ENCODE data around the gene RBBP4. TPM values are rescaled to one million over a fixed set of nuclear protein-coding genes. Genes with fewer than 3 reads are reported as not detected.
A peak's percentile ranks its signal among the peaks of the same experiment; 100 is the strongest.

RBBP4 gene
- total RNA-seq, 1 donor: 109 TPM

DNA sequence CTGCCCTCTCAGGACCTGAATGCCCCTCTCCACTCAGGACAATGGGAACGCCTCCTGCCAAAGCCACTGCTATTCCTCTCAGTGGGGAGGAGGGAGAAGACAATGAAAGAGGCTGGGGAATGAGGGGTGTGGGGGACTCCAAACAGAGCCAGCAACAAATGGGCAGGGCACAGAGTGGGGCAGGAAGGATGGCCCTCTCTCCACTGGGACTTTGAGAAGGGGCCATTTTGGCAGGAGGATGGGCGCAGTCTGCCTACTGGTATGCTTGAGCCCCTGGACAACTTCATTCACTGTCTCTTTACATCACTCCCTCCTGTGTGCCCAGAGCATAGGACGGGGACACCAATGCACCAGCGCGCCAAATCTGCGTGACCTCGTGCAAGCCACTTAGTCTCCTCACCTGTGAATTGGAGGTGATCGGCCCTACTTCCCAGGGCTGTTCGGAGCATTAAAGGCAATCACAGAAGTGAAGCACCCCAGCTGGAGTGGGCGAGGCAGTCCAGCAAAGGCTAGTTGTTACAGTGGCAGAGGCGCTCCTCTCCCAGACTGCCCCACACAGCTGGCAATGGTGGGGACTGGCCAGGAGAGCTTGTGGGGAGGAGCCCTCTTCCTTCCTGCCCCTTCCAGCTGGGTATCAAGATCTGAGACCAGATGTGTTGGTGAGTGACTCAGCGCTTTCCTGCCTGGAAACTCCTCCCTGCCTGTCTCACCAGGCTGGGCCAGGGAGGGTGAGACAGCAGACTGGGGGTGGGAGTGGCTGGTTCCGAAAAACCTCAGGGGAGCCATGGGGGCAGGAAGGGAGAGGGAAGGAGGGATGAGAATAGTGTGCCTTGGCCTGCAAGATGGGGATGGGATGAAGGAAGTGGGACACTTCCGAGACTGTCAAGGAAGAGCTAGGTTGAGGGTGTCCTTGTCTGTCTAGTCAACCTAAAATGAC is 73.9 kb downstream of the RBBP4 start:
- DNase-seq (ENCODE audit: low read depth): peak; percentile 96
- peak overlapping the region; percentile 25 for H3K4me3 ChIP-seq (ENCODE audit: low read depth, low read length)
- no peak for TF ChIP-seq CTCF (IDR thresholded peaks at IDR 0.05; ENCODE audit: insufficient read depth, low read length)

DNA sequence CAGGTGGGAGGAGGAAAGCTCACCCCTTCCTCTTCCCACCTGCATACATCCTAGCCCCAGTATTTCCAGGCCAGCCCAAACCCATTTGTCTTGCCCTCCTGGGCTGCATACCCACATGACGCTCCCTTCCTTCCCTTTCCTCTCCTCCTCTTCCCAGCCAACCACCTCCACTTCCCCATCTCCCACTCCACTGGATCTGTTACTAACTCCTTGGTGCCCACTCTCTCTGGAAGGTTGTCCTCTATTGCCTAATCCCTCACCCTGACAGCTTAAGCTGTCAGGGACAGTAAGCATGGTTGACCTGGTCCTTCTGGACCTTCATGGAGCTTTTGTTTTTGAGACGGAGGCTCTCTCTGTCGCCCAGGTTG is 74.6 kb downstream of the RBBP4 start:
- TF ChIP-seq CTCF (IDR thresholded peaks at IDR 0.05; ENCODE audit: insufficient read depth, low read length): no peak
- DNase-seq (ENCODE audit: low read depth): no peak

DNA sequence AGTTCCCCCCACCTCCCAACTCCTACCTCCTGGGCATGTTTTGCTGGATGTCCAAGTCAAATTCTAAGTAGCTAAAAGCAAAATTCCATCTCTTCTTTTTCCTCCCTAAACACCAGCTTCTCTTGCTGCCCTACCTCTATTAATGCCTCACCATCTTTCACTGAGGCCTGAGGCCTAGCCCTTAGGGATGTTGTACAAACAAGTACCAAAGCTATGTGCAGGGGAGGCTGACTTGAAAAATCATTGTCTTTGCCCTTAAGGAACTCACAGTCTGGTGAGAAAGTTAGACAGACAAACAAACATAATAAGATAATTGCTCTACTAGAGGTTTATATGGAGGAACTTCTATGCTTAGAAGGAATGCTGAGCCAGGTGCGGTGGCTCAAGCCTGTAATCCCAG is 76.9 kb downstream of the RBBP4 start:
- no peak for DNase-seq (ENCODE audit: low read depth)
- no peak for TF ChIP-seq CTCF (IDR thresholded peaks at IDR 0.05; ENCODE audit: insufficient read depth, low read length)
- H3K4me3 ChIP-seq (ENCODE audit: low read depth, low read length): no peak overlapping the region

More for the DNA sequence above, 74.6 kb downstream of the RBBP4 start:
- H3K4me3 ChIP-seq (ENCODE audit: low read depth, low read length): no peak overlapping the region

- no peak for DNase-seq (ENCODE audit: low read depth)
- no peak overlapping the region for H3K4me3 ChIP-seq (ENCODE audit: low read depth, low read length)
- TF ChIP-seq CTCF (IDR thresholded peaks at IDR 0.05; ENCODE audit: insufficient read depth, low read length): no peak
Measured at GRCh38 chr1:32728413-32729077, 77.5 kb downstream of the RBBP4 start.

- DNase-seq (ENCODE audit: low read depth): no peak
- TF ChIP-seq CTCF (IDR thresholded peaks at IDR 0.05; ENCODE audit: insufficient read depth, low read length): no peak
Measured at GRCh38 chr1:32729254-32730046, 78.4 kb downstream of the RBBP4 start.

GRCh38 chr1:32733582-32734321 is 82.7 kb downstream of the RBBP4 start:
- no peak overlapping the region for H3K4me3 ChIP-seq (ENCODE audit: low read depth, low read length)
- no peak for TF ChIP-seq CTCF (IDR thresholded peaks at IDR 0.05; ENCODE audit: insufficient read depth, low read length)
- DNase-seq (ENCODE audit: low read depth): no peak

More at GRCh38 chr1:32729254-32730046, 78.4 kb downstream of the RBBP4 start:
- no peak overlapping the region for H3K4me3 ChIP-seq (ENCODE audit: low read depth, low read length)

All from fibroblast of the aortic adventitia (primary cell).